ENCODE data around the gene GPR31.
A peak's percentile ranks its signal among the peaks of the same experiment; 100 is the strongest.

Gene GPR31

DNA sequence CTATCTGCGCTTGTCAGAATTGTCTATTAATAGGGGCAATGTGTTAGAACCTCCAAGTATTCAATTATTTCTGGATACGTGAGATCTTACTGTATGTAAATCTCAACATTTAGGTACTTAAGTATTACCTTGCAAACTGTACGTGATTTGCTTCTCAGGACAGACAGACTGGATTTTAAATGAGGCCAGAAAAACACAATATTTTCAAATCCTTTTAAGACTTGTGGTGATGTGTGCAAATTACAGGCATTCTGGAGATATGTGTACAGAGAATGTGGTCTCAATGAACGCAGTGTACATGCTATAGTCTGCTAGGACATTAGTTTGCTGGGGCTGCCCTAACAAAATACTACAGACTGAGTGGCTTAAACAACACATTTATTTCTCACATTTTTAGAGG, 18.0 kb downstream of the GPR31 start:
- no peak for DNase-seq (ENCODE audit: low spot score)

DNA sequence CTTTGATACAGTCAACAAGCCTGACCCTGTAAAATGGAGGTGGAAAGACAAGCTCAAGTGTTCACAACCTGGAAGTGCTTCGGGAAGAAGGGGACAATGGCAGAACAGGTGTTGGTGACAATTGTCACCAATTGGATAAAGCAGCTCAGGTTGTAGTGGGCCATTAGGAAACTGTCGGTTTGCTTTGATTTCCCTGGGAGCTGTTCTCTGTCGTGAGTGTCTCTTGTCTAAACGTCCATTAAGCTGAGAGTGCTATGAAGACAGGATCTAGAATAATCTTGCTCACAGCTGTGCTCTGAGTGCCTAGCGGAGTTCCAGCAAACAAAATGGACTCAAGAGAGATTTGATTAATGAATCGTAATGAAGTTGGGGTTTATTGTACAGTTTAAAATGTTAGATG, 19.9 kb downstream of the GPR31 start:
- no peak for DNase-seq (ENCODE audit: low spot score)

DNA sequence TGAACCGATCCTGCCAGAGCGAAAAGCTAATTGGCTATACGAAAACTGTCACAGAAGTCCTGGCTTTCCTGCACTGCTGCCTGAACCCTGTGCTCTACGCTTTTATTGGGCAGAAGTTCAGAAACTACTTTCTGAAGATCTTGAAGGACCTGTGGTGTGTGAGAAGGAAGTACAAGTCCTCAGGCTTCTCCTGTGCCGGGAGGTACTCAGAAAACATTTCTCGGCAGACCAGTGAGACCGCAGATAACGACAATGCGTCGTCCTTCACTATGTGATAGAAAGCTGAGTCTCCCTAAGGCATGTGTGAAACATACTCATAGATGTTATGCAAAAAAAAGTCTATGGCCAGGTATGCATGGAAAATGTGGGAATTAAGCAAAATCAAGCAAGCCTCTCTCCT, 20.7 kb downstream of the GPR31 start:
- DNase-seq (ENCODE audit: low spot score), result no peak

DNA sequence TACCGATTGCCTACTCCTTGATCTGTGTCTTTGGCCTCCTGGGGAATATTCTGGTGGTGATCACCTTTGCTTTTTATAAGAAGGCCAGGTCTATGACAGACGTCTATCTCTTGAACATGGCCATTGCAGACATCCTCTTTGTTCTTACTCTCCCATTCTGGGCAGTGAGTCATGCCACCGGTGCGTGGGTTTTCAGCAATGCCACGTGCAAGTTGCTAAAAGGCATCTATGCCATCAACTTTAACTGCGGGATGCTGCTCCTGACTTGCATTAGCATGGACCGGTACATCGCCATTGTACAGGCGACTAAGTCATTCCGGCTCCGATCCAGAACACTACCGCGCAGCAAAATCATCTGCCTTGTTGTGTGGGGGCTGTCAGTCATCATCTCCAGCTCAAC, 21.4 kb downstream of the GPR31 start:
- no peak for DNase-seq (ENCODE audit: low spot score)

DNA sequence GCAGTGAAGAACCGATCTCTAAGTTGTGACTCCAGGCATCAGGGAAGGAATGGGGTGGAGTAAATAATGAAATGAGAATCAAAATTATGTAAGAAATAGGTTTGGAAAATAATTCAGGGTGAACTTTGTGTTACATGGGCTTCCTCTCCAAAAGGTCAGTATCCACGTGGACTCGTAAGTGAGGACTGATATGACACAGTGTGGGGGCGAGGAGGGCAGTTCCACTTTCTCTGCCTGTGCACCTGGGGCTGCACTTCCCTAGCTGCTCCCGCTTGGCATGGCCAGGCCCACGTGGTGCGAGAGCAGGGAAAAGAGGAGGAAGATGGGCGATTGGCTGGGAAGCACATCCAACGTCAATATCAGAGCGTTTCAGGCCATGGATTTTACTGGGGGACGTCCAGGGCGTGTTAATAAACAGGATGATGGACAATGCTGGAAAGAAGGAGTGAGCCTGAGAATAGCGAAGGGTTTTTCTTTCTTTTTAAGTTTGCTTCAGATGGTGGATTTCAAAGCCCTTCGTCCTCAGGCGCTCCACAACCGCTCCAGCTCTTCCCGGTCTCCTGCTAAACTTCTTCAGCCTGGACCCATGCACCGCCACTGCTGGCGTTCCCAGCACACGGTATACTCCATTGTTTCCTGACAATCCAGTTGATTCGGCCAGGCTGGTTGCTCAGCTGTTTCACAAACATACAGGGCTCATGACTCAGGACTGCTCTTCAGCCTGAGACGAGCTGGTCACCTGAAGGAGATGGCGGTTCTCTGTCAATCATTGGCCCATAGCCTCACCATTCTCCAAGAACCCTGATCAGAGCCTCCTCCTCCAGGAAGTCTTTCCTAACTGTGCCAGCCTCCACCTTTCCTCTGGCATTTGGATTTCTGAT, 23.1 kb downstream of the GPR31 start:
- no peak for DNase-seq (ENCODE audit: low spot score)

DNA sequence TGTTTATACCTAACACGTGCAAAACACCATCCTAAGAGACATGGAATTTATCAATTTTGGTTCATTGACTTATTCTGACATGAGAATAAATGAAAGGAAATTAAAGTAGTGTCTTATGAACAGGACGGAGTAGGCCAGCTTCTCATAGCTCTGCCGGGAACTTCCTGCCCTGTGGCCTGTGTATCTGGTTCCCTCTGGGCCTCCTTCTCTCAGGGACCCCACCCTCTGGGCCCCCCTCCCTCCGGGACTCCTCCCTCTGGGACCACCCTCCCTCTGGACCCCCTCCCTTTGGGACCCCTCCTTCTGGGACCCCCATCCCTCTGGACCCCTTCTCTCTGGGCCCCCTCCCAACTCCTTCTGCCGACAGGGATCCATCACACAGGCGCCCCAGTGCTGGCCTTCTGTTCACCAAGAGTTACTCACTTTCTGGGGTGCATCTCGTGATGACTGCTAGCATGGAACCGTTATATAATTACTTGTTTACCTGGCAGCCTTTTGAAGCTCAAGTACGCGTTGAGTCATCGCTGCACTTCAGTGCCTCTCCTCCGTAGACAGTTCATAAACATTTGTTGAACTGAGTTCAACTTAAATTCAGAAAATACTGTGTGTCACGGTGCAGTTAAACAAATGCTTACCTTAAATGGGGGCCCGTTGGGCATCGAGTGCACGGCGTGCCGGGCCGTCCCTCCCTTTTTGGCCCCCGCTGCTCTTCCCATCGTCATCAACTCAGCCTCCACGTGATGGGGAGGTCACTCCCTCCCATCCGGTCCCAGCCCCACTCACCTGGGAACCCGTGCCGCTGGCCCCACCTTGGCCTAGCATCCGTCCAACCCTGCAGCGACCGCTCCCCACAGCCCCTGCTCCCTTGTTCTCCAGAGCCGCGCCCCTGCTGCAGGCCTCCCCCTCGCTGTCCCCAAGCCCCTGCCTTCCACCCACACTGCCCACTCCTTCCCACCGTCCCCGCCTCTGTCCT, 26.8 kb downstream of the GPR31 start:
- DNase-seq (ENCODE audit: low spot score), result peak; percentile 36

DNA sequence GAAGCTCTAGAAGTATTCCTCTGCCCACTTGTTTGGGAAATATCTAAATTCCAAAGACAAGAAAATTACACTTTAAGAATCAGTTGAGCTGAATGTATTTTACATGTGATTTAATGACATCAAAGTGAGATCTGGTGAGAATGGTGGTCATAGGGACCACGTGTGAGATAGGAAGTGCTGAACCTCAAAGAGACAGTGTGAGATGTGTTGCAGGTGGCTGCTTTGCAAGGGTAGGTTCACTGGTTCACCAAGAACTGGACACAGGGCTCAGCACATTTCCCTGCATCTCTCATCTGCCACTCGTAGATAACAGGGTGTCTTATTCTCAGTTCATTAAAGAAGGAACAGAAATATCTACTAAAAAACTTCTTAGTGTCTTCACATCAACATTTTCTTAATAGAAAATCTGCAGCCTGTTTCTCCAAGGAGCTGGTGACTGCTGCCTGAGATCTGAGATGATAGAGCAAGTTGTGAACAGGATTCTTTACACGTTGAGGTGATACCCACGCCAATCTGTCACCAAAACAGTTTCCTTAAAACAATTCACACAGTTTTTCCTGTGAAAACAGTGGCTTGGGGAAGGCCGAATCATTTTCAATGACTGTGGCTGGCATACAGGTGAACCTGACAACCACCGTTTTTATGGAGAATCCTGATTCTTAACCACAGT, 27.6 kb downstream of the GPR31 start:
- DNase-seq (ENCODE audit: low spot score), result no peak

DNA sequence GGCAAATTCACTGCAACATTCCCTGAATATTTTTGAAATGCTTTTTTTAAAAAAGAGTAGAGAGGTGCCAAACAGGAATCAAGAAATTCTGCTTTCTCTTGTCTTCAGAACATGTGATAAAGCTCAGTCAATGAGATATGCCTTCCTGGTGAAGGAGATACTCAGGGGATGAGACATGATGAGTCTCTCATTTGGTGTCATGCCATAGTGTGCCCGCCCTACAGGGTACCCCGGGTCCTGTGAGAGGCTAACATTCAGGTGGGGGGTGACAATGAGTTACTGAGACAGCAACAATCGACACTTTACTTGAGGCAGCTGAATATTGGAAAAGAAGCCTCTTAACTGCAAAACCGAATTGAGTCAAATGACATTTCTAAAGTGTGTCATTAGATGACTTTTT, 28.2 kb downstream of the GPR31 start:
- DNase-seq (ENCODE audit: low spot score), result no peak

DNA sequence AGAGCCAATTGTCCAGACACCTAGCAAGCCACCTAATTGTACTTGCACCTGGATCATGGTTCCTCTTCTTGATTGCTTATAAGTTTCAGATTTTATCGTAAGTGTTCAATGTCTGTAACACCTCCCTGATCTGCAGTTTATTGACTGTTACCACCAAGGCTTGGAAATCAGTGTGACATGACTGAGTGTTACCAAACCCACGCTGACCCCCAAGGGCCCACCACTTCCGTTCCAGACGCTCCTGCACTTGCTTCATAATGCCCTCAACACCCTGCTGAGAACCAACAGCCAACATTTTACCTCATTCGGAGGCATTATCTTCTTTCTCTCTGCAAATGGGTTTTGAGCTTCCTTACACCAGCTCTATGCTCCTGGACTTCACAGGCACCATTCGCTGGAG, 28.6 kb downstream of the GPR31 start:
- no peak for DNase-seq (ENCODE audit: low spot score)

DNA sequence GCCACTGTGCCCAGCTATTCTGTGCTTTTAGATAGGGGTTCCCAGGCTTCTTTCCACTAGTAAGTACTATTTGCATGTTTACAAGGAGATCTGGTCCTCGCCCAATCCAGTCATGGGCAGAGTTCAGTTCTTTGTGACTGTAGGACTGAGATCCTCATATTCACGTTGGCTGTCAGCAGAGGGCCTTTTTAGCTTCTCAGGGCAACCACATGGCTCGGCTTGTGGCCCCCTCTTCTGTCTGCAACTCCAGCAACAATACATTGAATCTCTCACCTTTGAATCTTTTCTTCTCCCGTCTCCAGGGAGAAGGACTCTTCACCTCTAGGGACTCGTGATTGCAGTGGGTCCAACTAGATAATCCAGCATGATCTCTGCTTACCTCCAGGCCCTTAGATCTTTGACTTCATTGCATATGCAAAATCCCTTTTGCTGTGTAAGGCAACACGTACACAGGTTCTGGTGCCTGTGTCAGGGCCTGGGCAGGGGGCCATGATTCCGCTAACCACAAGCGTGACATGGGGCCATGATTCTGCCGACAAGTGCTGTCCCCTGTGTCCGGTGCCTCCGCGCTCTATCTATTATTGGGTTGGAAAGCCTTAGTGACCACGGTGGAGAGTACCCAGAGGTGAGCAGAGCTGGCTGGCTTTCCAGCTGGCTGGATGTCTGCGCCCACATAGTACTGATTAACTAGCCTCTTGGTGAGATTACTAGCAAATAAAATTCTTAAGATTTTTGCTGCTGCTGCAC, 29.8 kb downstream of the GPR31 start:
- DNase-seq (ENCODE audit: low spot score), result no peak

DNA sequence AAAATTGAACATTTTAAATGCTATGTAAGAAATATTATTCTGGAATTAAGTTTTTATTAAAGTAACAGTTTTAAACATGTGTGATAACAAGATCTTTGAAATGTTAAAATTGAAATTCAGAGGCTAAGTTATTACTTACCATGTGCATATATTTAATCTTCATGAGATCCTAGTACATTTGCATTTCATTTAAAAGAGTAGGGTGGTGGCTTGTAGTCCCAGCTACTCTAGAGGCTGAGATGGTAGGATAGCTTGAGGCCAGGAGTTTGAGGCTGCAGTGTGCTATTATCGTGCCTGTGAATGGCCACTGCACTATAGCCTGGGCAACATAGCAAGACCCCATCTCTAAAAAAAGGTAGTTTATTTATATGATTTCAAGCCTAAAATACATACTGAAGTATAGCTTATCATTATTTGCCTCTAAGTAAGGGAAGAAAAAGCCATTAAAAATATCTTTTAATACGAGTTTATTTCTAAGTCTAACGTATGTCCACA, 31.9 kb downstream of the GPR31 start:
- no peak for DNase-seq (ENCODE audit: low spot score)

DNA sequence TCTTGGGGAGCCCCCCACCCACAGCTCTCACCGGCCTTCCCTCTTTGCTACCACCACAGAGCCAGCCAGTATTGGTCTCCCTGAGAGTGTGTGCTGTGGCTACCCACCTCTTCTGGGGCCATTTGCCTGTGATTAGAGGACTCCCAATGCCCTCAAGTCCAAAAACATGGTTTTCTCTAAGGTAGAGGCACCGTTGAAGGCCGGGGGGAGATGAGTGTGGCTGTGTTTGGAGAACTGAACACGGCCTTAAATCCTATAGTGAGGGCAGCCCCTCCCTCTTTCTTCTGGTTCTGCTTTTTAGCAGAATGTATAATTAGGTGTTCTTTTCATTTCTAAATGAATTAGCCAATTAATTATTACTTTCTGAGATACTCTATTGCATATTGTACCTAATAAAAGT, 32.4 kb downstream of the GPR31 start:
- no peak for DNase-seq (ENCODE audit: low spot score)

DNA sequence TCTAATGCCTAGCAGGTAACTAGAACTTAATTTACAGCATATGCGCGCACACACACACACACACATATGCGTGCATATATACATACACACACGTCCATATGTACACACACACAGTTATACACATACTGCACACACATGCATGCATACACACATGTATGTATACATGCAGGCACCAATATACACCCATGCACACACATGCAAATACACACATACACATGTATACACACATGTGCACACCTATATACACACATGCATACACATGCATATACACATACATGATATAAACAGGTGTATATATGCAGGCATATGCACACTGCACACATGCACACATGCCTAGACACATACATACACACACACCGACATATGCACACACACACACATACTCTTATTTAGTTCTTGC, 33.0 kb downstream of the GPR31 start:
- DNase-seq (ENCODE audit: low spot score), result no peak

DNA sequence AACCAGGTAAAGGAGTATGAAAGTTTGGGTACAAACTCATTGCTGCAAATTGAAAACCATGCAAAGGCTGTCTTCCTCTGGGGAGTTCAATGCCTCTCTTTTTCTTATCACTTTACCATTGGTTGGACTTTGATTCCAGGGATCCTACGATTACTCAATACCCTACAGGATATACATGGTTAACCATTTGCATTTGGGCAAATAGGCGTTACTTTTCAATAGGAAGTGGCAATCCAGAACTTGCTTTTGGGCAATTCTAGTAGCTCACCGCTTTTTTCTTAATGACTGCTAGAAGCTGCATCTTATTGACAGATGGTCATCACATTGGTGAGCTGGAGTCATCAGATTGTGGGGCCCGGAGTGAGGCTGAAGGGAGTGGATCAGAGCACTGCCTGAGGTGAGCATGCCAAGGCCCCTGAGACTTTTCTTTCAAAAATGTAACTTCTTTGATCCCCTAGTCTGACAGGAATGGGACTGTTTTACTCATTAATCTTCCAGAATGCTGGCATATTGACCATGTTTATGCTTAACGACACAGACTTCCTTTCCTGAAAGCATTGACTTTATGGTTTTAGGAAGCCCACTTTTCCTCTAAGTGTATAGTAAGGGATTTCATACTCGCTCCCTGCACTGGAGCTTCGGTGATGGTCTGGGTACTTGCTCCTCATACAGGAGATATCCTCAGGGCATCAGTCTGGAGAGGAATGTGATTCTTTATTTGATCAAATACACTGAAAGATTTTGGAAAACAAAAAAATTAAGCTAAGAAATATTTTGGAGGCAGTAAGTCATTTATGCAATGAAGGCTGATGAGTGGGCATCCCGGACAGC, 34.7 kb downstream of the GPR31 start, which contains the start of gene CCR6:
Gene CCR6, plus strand, starts transcription at position 270 of the 831 bp plus-strand sequence. CDS start 13,039 bp downstream, outside the sequence.
- no peak for DNase-seq (ENCODE audit: low spot score)

DNA sequence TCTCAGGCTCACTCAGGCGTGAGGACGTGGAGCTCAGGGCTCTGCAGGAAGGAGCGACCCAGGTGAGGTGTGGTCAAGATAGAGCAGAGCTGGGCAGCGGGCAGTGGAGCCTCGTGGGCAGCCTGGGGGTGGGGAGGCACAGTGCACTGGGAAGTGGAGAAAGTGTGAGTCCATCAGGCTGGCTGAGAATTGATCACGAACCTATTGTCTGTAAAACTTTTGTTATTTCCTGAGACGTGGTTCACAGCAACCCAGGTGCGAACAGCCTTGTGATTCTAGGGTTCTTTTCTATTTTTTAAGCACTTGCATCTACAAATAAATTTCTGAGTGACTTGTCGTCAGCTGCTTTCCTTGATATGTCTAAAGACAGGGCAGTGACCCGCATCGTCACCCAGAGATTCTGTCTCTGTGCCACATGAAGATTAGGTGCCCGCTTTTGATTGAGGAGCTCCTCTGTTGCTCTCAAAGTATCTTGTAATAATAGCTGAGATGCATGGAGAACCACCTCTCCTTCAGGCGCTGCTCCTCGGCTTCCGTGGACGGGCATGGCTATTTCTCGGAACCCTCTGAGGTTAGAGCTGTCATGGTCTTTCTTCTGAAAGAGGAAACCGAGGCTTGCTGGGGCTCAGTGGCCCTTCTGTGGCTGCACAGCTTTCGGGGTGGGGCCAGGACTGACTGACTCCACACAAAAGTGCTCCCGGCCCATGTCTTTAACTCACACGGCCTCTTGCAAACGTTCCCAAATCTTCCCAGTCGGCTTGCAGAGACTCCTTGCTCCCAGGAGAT, 35.5 kb downstream of the GPR31 start:
- DNase-seq (ENCODE audit: low spot score), result peak; percentile 25

DNA sequence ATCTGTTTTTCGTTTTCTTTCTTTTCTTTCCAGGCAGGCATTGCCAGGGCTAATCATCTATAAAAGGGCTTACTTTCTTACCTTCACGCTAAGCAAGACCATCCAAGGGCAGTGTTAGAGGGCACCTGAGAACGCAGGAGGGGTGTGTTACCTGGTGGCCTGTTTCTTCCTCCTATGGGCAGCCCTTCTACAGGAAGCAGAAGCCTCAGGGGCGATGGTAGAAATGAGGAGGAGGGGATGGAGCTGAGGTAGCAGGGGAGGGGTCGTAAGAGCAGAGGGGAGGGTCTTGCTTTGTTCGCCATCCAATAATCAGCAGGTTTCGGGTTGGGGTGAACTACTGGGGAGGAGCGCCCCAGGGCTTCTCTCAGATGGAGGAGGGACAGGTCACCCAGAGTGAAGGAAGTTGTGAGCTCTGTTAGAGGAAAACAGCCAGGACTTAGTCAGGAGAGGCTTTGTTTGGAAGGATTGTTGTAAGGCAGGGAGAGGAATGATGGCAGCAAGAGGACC, 36.4 kb downstream of the GPR31 start:
- no peak for DNase-seq (ENCODE audit: low spot score)

DNA sequence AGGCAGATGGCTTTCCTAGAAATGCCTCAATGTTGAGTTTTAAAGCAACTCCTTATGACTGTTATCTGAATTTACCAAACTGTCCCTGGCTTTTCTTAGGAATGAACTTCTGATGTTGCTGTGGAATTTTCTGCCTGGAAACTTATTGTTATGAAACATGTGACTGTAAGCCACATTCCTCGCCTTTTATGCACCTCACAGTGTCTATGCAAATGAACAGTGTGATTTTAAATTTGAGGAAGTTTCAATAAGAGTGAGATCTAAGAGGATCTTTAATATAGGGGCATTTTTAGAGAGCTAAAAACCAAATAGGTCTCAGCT, 37.2 kb downstream of the GPR31 start:
- no peak for DNase-seq (ENCODE audit: low spot score)

DNA sequence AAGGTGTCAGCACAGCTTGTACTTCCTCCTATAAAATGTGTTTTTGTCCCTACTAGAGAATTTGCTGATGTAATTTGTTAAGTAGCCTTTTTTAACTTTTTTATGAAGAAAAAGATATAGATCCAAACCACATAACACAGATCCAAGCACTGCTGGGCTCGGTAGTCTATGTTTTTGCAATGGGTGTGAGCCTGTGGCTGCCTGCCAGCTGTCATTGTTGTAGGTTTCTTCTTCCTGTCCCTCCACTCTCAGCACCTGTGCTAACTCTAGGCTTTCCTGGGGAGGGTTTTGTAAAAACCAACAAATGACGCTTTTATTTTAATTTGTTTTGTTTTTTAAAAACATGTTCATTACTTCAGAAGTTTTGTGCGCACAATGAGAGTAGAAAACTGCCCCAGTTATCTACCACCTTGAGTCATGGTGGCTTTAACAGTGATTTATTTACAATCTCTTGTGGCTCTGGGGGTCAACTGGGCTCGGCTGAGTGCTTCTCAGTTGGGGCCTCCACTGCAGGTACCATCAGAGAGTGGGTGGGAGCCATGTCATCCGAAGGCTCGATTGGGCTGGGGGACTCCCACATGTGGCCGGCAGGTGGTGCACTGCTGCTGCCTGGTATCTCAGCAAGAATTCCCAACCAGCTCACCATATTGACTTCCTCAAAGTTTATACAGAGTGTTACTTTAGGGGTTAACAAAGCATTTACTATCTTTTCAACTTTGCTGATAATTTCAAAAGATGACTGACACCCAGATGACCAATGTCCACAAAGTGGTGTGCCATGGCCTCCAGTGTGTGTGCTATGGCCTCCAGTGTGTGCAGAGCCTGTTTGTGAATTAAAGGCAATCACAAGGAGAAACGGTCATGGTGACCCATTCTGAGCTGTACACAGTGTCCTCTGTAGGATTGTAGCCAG, 37.9 kb downstream of the GPR31 start:
- peak; percentile 53 for DNase-seq (ENCODE audit: low spot score)

DNA sequence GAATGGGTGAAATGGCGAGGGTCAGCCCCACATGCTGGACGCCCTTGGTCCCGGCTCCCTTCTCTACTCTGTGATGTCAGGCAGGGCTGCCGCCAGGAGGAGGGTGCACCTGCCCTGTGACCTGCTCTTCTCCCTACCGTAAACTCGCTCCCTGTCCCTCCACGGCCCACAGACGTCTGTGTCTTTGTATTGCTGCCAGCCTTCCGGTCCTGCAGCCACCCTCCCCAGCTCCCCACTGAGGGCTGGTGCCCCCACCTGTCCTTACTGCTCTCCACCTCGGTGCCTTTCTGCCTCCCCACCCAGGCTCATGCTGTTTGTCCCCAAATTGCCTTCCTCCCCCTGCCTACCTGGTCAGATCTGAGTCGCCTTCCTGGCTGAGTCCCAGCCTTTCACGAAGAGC, 38.9 kb downstream of the GPR31 start:
- DNase-seq (ENCODE audit: low spot score), result no peak
